Neural crest cell (in vitro differentiated cells): ENCODE data around the gene SMARCA2. TPM values are rescaled to one million over a fixed set of nuclear protein-coding genes. Genes with fewer than 3 reads are reported as not detected.

ENCODE experiments used
- DNase-seq: peaks from one replicate; pipeline ENCODE4 v3.0.0; 2021; ENCODE audit warnings: low read depth, mixed read lengths, low spot score
- H3K27ac Mint-ChIP-seq: one replicate; pipeline ENCODE4 v1.8.0; 2021; ENCODE audit warnings: mild to moderate bottlenecking, mixed read lengths; ENCODE audit not compliant: unreplicated experiment
- H3K27me3 Mint-ChIP-seq: 2 replicates; pipeline ENCODE4 v1.8.0; 2021; ENCODE audit warnings: low read depth, mild to moderate bottlenecking, mixed read lengths
- H3K36me3 Mint-ChIP-seq: 2 replicates; pipeline ENCODE4 v1.8.0; 2021; ENCODE audit warnings: low read depth, mild to moderate bottlenecking, mixed read lengths
- H3K4me1 Mint-ChIP-seq: 2 replicates; pipeline ENCODE4 v1.8.0; 2021; ENCODE audit warnings: mixed read lengths
- H3K4me3 Mint-ChIP-seq: one replicate; pipeline ENCODE4 v1.8.0; 2021; ENCODE audit warnings: mild to moderate bottlenecking, mixed read lengths
- H3K9me3 Mint-ChIP-seq: 2 replicates; pipeline ENCODE4 v1.8.0; 2021; ENCODE audit warnings: mixed read lengths
- total RNA-seq: library from RNA; stranded (reverse); gene quantifications from 2 replicates; pipeline ENCODE4 v1.2.1, GENCODE V29; 2021
- TF ChIP-seq, protein P1 (sequence below): fragments of 200-600 bp; sonication (generic); conservative IDR thresholded peaks from 2 replicates; pipeline ENCODE4 v1.5.0; 2021; ENCODE audit warnings: antibody characterized with exemption, mild to moderate bottlenecking

SMARCA2 gene
- total RNA-seq, 1 donor from 2014 or later, result 19.4 TPM

DNA sequence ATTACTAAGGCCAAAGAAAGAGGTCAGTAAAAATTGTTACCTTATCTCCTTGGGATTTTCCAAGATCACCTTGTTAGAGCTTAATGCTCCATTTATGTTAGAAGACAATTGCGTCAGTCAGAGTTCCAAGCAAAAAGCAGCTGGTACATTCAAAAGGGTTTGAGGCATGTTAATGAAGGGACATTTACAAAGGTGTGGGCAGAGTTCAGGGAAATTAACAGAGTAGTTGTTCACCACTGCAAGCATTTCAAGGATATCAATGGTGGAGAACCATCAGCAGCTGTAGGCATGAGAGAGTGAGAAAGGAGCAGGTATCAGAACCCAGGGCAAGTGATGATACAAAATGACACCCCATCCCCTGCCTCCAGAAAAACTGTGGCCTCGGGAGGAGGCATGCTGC, 17.0 kb upstream of the SMARCA2 start:
- H3K36me3 Mint-ChIP-seq, result no peaks in the 10 kb centered on the region
- H3K9me3 Mint-ChIP-seq, result peaks cover 7% of the 10 kb centered on the region
- H3K27ac Mint-ChIP-seq, result no peak overlapping the region
- H3K4me3 Mint-ChIP-seq, result no peak overlapping the region
- TF ChIP-seq, protein P1, sequence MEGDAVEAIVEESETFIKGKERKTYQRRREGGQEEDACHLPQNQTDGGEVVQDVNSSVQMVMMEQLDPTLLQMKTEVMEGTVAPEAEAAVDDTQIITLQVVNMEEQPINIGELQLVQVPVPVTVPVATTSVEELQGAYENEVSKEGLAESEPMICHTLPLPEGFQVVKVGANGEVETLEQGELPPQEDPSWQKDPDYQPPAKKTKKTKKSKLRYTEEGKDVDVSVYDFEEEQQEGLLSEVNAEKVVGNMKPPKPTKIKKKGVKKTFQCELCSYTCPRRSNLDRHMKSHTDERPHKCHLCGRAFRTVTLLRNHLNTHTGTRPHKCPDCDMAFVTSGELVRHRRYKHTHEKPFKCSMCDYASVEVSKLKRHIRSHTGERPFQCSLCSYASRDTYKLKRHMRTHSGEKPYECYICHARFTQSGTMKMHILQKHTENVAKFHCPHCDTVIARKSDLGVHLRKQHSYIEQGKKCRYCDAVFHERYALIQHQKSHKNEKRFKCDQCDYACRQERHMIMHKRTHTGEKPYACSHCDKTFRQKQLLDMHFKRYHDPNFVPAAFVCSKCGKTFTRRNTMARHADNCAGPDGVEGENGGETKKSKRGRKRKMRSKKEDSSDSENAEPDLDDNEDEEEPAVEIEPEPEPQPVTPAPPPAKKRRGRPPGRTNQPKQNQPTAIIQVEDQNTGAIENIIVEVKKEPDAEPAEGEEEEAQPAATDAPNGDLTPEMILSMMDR, result no peak
- no peaks in the 10 kb centered on the region for H3K4me1 Mint-ChIP-seq
- no peak for DNase-seq
- H3K27me3 Mint-ChIP-seq, result peaks cover 12% of the 10 kb centered on the region

DNA sequence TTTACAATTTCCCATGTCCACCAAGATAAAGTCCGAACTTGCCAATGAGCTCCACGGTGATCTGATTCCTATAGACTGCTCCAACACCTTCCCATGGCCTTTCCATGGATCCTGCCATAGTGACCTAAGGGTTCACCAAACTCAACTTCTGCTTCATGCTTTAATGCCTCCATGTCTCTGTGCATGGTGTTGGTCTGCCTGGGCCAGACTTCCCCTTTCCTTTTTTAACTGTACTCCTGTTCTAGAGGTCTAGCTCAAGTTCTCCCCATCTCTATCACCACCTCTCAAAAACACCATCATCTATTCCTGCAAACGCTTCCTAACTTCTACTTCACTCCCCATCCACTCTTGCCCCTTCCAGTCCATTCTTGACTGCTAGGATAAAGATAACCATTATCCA, 14.8 kb upstream of the SMARCA2 start:
- no peak overlapping the region for H3K4me3 Mint-ChIP-seq

DNA sequence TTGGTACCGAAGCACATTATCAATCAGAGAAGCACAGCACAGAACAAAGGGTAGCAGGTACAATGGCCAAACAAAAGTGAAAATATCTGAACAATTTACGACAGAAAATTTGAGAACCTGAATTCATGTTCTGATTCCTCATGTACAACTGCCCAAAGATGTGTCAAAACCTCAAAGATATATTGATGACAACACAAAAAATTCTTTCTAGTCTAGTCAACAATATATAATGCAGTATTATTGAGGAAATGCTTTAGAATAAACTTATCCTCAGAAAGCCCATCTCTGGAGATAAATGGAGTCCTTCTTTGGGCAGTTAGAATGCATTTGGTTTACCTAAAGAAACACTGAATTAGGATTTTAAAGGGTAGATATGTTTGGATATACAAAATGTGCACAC, 6.8 kb upstream of the SMARCA2 start:
- Mint-ChIP-seq H3K36me3 (no peaks in the 10 kb centered on the region), H3K9me3 (no peaks in the 10 kb centered on the region), H3K27me3 (peaks cover 51% of the 10 kb centered on the region), H3K27ac (no peak overlapping the region), H3K4me3 (no peak overlapping the region), H3K4me1 (peaks cover 4% of the 10 kb centered on the region)
- TF ChIP-seq, protein P1, result no peak
- DNase-seq, result no peak

More for the DNA sequence above, 14.8 kb upstream of the SMARCA2 start:
- no peaks in the 10 kb centered on the region for H3K36me3 Mint-ChIP-seq
- no peak overlapping the region for H3K27ac Mint-ChIP-seq
- H3K9me3 Mint-ChIP-seq, result peaks cover 7% of the 10 kb centered on the region
- no peak for DNase-seq
- TF ChIP-seq, protein P1, result no peak
- peaks cover 4% of the 10 kb centered on the region for H3K4me1 Mint-ChIP-seq
- H3K27me3 Mint-ChIP-seq, result peaks cover 16% of the 10 kb centered on the region

DNA sequence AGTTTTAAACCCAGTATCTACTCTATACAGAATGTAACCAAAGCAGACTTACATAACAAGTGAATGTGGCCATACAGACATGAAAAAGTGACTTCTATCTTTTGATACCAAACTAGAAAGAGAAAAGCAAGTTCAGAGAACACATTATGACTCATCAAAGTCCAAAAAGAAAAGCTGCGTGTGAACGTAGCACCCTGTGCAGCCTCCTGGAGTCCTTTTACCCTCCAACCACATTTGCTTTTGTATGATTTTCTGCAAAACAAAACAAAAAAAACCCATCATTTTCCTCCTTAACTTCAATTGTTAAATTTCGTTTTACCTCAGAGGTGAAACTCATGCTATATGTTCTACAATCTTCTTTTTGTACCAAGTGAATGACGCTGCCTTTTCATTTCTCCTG, 2.8 kb upstream of the SMARCA2 start:
- H3K27me3 Mint-ChIP-seq, result peaks cover 63% of the 10 kb centered on the region

DNA sequence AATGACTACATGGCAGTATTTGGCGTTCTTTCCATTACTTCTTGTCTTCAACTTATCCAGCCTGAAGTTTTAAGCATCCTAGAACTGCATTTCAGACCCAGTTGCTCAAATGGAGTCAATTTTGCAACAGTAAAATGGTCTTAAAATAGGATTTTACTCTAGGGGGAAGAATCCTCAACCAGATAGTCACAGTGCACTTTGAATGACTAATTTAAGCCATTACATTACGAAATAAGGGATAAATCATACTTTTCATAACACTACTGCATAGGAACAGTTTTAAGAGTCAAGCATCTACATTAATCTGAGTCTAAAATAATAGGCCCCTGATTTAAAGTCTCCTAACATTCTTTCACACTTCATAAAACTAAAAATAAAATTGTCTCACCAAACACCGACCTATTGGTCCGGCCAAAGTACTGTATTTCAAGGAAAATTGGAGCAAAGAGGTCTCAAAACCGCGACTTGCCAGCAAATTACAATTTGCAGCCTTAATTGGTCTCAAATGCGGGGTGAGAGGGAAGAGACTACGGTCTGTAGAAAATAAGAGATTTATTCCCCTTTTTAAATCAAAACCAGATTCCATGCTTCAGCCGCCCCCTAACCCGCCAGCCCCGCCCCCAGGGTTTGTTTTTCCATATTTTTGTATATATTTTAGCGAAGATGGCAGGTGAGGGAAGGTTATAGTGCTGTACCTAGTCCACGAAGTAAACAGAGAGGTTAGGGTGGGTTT, 1.2 kb upstream of the SMARCA2 start:
- H3K9me3 Mint-ChIP-seq, result no peaks in the 10 kb centered on the region
- H3K27me3 Mint-ChIP-seq, result peaks cover 72% of the 10 kb centered on the region
- H3K27ac Mint-ChIP-seq, result no peak overlapping the region
- TF ChIP-seq, protein P1, result no peak
- H3K4me3 Mint-ChIP-seq, result peak overlapping the region; percentile 100
- no peak for DNase-seq
- H3K4me1 Mint-ChIP-seq, result peaks cover 20% of the 10 kb centered on the region
- no peaks in the 10 kb centered on the region for H3K36me3 Mint-ChIP-seq

More for the DNA sequence above, 2.8 kb upstream of the SMARCA2 start:
- TF ChIP-seq, protein P1, result no peak
- DNase-seq, result no peak
- Mint-ChIP-seq H3K4me3 (peak overlapping the region; percentile 29), H3K4me1 (peaks cover 8% of the 10 kb centered on the region), H3K9me3 (no peaks in the 10 kb centered on the region), H3K27ac (no peak overlapping the region), H3K36me3 (no peaks in the 10 kb centered on the region)
